Brain microvascular endothelial cell (primary cell): ENCODE measurements around the gene CARS1.

ENCODE experiments used
- DNase-seq: peaks from one replicate; pipeline ENCODE4 v3.0.0-alpha.2; 2020
- H3K27ac ChIP-seq: fragments of 250-450 bp; sonication (Bioruptor Pico); 2 replicates; pipeline ENCODE4 v1.5.1; 2020; ENCODE audit warnings: mild to moderate bottlenecking, moderate library complexity
- H3K27me3 ChIP-seq: fragments of 250-450 bp; sonication (Bioruptor Pico); replicated peaks from 2 replicates; pipeline ENCODE4 v1.5.1; 2020; ENCODE audit warnings: mild to moderate bottlenecking
- H3K36me3 ChIP-seq: fragments of 250-450 bp; sonication (Bioruptor Pico); replicated peaks from 2 replicates; pipeline ENCODE4 v1.5.1; 2020; ENCODE audit warnings: mild to moderate bottlenecking
- H3K4me3 ChIP-seq: 2 replicates; pipeline ENCODE4 v1.5.1; 2011; ENCODE audit warnings: low read depth, mild to moderate bottlenecking, control low read depth, low read length, moderate library complexity
- CTCF ChIP-seq: IDR thresholded peaks from 2 replicates; pipeline ENCODE4 v1.5.1; 2011; ENCODE audit warnings: low read depth, mild to moderate bottlenecking, moderate library complexity, low read length, control low read depth, inconsistent platforms; ENCODE audit errors: missing control alignments
- in situ Hi-C: cut with HindIII; loops from 2 replicates; pipeline ENCODE4 v1.10.0; 2017; ENCODE audit warnings: low sequenced_read_pairs, low pct_ligation_motif_present

Gene CARS1

GRCh38 chr11:2989551-2989950 lies 67.7 kb downstream of the CARS1 start:
- peak overlapping the region; percentile 89 for H3K4me3 ChIP-seq
- no peak overlapping the region for H3K27ac ChIP-seq
- no peaks in the 10 kb centered on the region for H3K27me3 ChIP-seq
- DNase-seq, result no peak
- in situ Hi-C loops, result no loop called here
- TF ChIP-seq CTCF, result no peak
- H3K36me3 ChIP-seq, result no peaks in the 10 kb centered on the region

GRCh38 chr11:2989006-2989405 lies 68.2 kb downstream of the CARS1 start:
- Histone ChIP-seq H3K27ac (peak overlapping the region; percentile 38), H3K4me3 (peak overlapping the region; percentile 89), H3K27me3 (no peaks in the 10 kb centered on the region), H3K36me3 (no peaks in the 10 kb centered on the region)
- in situ Hi-C loops, result no loop called here
- TF ChIP-seq CTCF, result no peak
- no peak for DNase-seq

GRCh38 chr11:2987881-2988861 lies 69.1 kb downstream of the CARS1 start:
- DNase-seq, result no peak
- H3K4me3 ChIP-seq, result no peak overlapping the region
- no peak for TF ChIP-seq CTCF
- in situ Hi-C loops, result no loop called here
- H3K36me3 ChIP-seq, result no peaks in the 10 kb centered on the region
- H3K27ac ChIP-seq, result peak overlapping the region; percentile 38
- H3K27me3 ChIP-seq, result no peaks in the 10 kb centered on the region

- Histone ChIP-seq H3K27ac (no peak overlapping the region), H3K4me3 (no peak overlapping the region), H3K27me3 (no peaks in the 10 kb centered on the region), H3K36me3 (peaks cover 3% of the 10 kb centered on the region)
- in situ Hi-C loops, result no loop called here
- DNase-seq, result no peak
- TF ChIP-seq CTCF, result no peak
These were observed 73.3 kb downstream of the CARS1 start for GRCh38 chr11:2983908-2984307.

- no peak for TF ChIP-seq CTCF
- DNase-seq, result no peak
- Histone ChIP-seq H3K36me3 (peaks cover 9% of the 10 kb centered on the region), H3K27me3 (no peaks in the 10 kb centered on the region), H3K27ac (no peak overlapping the region), H3K4me3 (no peak overlapping the region)
- in situ Hi-C loops, result no loop called here
These were observed 75.0 kb downstream of the CARS1 start for GRCh38 chr11:2982214-2982613.
